ENCODE results near the gene AUP1.
A peak's percentile ranks its signal among the peaks of the same experiment; 100 is the strongest.

Gene AUP1

GRCh38 chr2:74512744-74513604, 16.5 kb downstream of the AUP1 start:
- DNase-seq, result no peak

GRCh38 chr2:74511104-74511989, 18.2 kb downstream of the AUP1 start:
- no peak for DNase-seq

- DNase-seq, result no peak
Observed at GRCh38 chr2:74510272-74510671, 19.2 kb downstream of the AUP1 start.

- DNase-seq, result no peak
Observed at GRCh38 chr2:74507926-74508520, 21.5 kb downstream of the AUP1 start.

GRCh38 chr2:74507145-74507925, 22.2 kb downstream of the AUP1 start, which contains the start of gene PCGF1:
Gene PCGF1, minus strand, starts transcription at chr2:74507695. Its CDS starts 27 bp downstream, at chr2:74507668.
- peak; percentile 93 for DNase-seq

GRCh38 chr2:74505448-74506246, 23.9 kb downstream of the AUP1 start:
- no peak for DNase-seq

GRCh38 chr2:74504591-74504990, 24.9 kb downstream of the AUP1 start:
- no peak for DNase-seq

GRCh38 chr2:74503506-74504475, 25.7 kb downstream of the AUP1 start:
- no peak for DNase-seq

GRCh38 chr2:74502720-74503505, 26.6 kb downstream of the AUP1 start:
- no peak for DNase-seq

- DNase-seq, result no peak
Observed at GRCh38 chr2:74502147-74502719, 27.3 kb downstream of the AUP1 start.

GRCh38 chr2:74501335-74502071, 28.0 kb downstream of the AUP1 start:
- no peak for DNase-seq

GRCh38 chr2:74500578-74500946, 28.9 kb downstream of the AUP1 start:
- no peak for DNase-seq

- DNase-seq, result no peak
Observed at GRCh38 chr2:74499940-74500577, 29.4 kb downstream of the AUP1 start.

- DNase-seq, result no peak
Observed at GRCh38 chr2:74499267-74499939, 30.1 kb downstream of the AUP1 start, which contains the start of gene LBX2. Gene LBX2, minus strand, starts transcription at chr2:74499603. Its CDS starts 66 bp downstream, at chr2:74499537.

- DNase-seq, result no peak
Observed at GRCh38 chr2:74498500-74499266, 30.8 kb downstream of the AUP1 start.

- no peak for DNase-seq
Observed at GRCh38 chr2:74497777-74498499, 31.6 kb downstream of the AUP1 start.

Data from NCI-H2029 (cell line).